ENCODE results near the gene RIPOR2.
A peak's percentile ranks its signal among the peaks of the same experiment; 100 is the strongest.
"Not testable (repeated sequence)": the region's sequence is repeated elsewhere in the genome, so short reads cannot be mapped to it uniquely, and the experiment has no call there.

Gene RIPOR2

GRCh38 chr6:24927277-24927955 lies 8.3 kb downstream of the RIPOR2 start:
- Histone ChIP-seq H3K36me3 (ENCODE audit: control insufficient read depth in 2 of 2, insufficient read depth in 1 of 2, low read length in 2 of 2) (no peaks in the 10 kb centered on the region), H3K27ac (ENCODE audit: extremely low read depth, low read depth, low read length) (no peak overlapping the region)

GRCh38 chr6:24926647-24927046 lies 9.1 kb downstream of the RIPOR2 start:
- H3K4me3 ChIP-seq (ENCODE audit: low read depth, low read length); H3K36me3 ChIP-seq (ENCODE audit: control insufficient read depth in 2 of 2, insufficient read depth in 1 of 2, low read length in 2 of 2); H3K9me3 ChIP-seq (ENCODE audit: control insufficient read depth, insufficient read depth, low read depth, low read length); H3K27ac ChIP-seq (ENCODE audit: extremely low read depth, low read depth, low read length); POLR2A ChIA-PET: not testable (repeated sequence)
- TF ChIP-seq ZNF513 (tag by site-specific recombination; IDR thresholded peaks at IDR 0.05): peak; percentile 81
- peaks cover 14% of the 10 kb centered on the region for H3K4me1 ChIP-seq (ENCODE audit: control insufficient read depth, insufficient read depth, low read length)
- CTCF ChIA-PET: interaction anchor here (0.7 to 3.2 kb wide), 3 partner anchors 7 to 147 kb away, joined by 3 to 24 read pairs (median 3); no protein-coding TSS in a partner anchor

More at GRCh38 chr6:24927277-24927955, 8.3 kb downstream of the RIPOR2 start:
- TF ChIP-seq ZNF664 (tag by site-specific recombination; IDR thresholded peaks at IDR 0.05) (no peak), ZNF707 (tag by site-specific recombination; IDR thresholded peaks at IDR 0.05) (0 out of 2 replicates have a peak, but pooled peaks have one; percentile 28), ZFP41 (tag by site-specific recombination; IDR thresholded peaks at IDR 0.05; ENCODE audit: borderline replicate concordance) (no peak), ZNF571 (tag by site-specific recombination; IDR thresholded peaks at IDR 0.05) (peak; percentile 79; the same call in 1 of the 2 replicates), ZNF280D (tag by site-specific recombination; IDR thresholded peaks at IDR 0.05) (no peak), ZNF670 (tag by site-specific recombination; IDR thresholded peaks at IDR 0.05; ENCODE audit: low read depth) (no peak), ZNF23 (tag by site-specific recombination; IDR thresholded peaks at IDR 0.05; ENCODE audit: borderline replicate concordance) (no peak), SCRT2 (tag by site-specific recombination; IDR thresholded peaks at IDR 0.05) (no peak), ZNF513 (tag by site-specific recombination; IDR thresholded peaks at IDR 0.05) (peak; percentile 46), ZNF157 (tag by site-specific recombination; IDR thresholded peaks at IDR 0.05) (peak; percentile 31; the same call in 1 of the 2 replicates), PBX3 (CRISPR knock-in tag; IDR thresholded peaks at IDR 0.05) (no peak), ZNF580 (tag by site-specific recombination; IDR thresholded peaks at IDR 0.05) (0 out of 2 replicates have a peak, but pooled peaks have one; percentile 60)
- CTCF ChIA-PET: interaction anchor here (0.7 to 1.6 kb wide), 4 partner anchors 16 to 146 kb away, joined by 3 to 4 read pairs (median 3); no protein-coding TSS in a partner anchor
- Histone ChIP-seq H3K4me1 (ENCODE audit: control insufficient read depth, insufficient read depth, low read length) (peaks cover 14% of the 10 kb centered on the region), H3K9me3 (ENCODE audit: control insufficient read depth, insufficient read depth, low read depth, low read length) (no peaks in the 10 kb centered on the region), H3K4me3 (ENCODE audit: low read depth, low read length) (no peak overlapping the region)
- POLR2A ChIA-PET: no interaction called here

Measured in HEK293 (cell line).